ENCODE results near the gene TRAPPC10.

The TRAPPC10 gene

GRCh38 chr21:43969115-43969444, 43.0 kb upstream of the TRAPPC10 start:
- no peak for DNase-seq (ENCODE audit: low read depth)
- TF ChIP-seq CTCF (IDR thresholded peaks at IDR 0.05; ENCODE audit: control insufficient read depth, extremely low read depth, insufficient read depth): no peak
- H3K4me3 ChIP-seq (ENCODE audit: low read depth, low read length): no peak overlapping the region

GRCh38 chr21:43970551-43970950, 41.6 kb upstream of the TRAPPC10 start:
- no peak for DNase-seq (ENCODE audit: low read depth)
- no peak overlapping the region for H3K4me3 ChIP-seq (ENCODE audit: low read depth, low read length)
- no peak for TF ChIP-seq CTCF (IDR thresholded peaks at IDR 0.05; ENCODE audit: control insufficient read depth, extremely low read depth, insufficient read depth)

- no peak overlapping the region for H3K4me3 ChIP-seq (ENCODE audit: low read depth, low read length)
- no peak for TF ChIP-seq CTCF (IDR thresholded peaks at IDR 0.05; ENCODE audit: control insufficient read depth, extremely low read depth, insufficient read depth)
- no peak for DNase-seq (ENCODE audit: low read depth)
Measured at GRCh38 chr21:43971201-43971991, 40.7 kb upstream of the TRAPPC10 start.

- no peak for DNase-seq (ENCODE audit: low read depth)
- H3K4me3 ChIP-seq (ENCODE audit: low read depth, low read length): no peak overlapping the region
- TF ChIP-seq CTCF (IDR thresholded peaks at IDR 0.05; ENCODE audit: control insufficient read depth, extremely low read depth, insufficient read depth): no peak
Measured at GRCh38 chr21:43971992-43972255, 40.2 kb upstream of the TRAPPC10 start.

- DNase-seq (ENCODE audit: low read depth): no peak
Measured at GRCh38 chr21:43972850-43973633, 39.1 kb upstream of the TRAPPC10 start.

GRCh38 chr21:43973634-43973955, 38.5 kb upstream of the TRAPPC10 start:
- H3K4me3 ChIP-seq (ENCODE audit: low read depth, low read length): no peak overlapping the region
- TF ChIP-seq CTCF (IDR thresholded peaks at IDR 0.05; ENCODE audit: control insufficient read depth, extremely low read depth, insufficient read depth): no peak
- DNase-seq (ENCODE audit: low read depth): no peak

More at GRCh38 chr21:43972850-43973633, 39.1 kb upstream of the TRAPPC10 start:
- TF ChIP-seq CTCF (IDR thresholded peaks at IDR 0.05; ENCODE audit: control insufficient read depth, extremely low read depth, insufficient read depth): no peak
- H3K4me3 ChIP-seq (ENCODE audit: low read depth, low read length): no peak overlapping the region

Measured in LNCaP clone FGC (cell line).